ENCODE measurements around the gene SPATA6L. TPM values are rescaled to one million over a fixed set of nuclear protein-coding genes. Genes with fewer than 3 reads are reported as not detected.

SPATA6L gene
- total RNA-seq, 1 donor from 2014 or later: 1.3 TPM

DNA sequence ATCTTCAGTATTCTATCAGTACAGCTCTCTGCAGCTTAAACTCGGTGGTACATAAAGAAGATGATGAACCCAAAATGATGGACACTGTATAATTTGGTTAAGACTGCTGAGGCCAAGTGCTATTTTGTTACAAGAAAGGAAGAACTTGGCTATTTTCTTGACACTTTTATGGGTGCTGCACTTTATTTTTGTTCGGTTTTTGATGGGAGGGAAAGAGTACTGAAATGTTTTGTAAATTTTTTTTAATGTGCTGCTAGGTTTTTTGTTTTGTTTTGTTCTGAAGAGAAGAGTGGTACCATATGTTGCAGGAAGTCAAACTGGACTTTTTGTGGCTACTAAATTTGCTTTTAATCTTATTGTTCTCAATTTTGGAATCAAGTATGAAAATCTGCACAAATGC, 39.7 kb upstream of the SPATA6L start:
- TF ChIP-seq, protein P1, sequence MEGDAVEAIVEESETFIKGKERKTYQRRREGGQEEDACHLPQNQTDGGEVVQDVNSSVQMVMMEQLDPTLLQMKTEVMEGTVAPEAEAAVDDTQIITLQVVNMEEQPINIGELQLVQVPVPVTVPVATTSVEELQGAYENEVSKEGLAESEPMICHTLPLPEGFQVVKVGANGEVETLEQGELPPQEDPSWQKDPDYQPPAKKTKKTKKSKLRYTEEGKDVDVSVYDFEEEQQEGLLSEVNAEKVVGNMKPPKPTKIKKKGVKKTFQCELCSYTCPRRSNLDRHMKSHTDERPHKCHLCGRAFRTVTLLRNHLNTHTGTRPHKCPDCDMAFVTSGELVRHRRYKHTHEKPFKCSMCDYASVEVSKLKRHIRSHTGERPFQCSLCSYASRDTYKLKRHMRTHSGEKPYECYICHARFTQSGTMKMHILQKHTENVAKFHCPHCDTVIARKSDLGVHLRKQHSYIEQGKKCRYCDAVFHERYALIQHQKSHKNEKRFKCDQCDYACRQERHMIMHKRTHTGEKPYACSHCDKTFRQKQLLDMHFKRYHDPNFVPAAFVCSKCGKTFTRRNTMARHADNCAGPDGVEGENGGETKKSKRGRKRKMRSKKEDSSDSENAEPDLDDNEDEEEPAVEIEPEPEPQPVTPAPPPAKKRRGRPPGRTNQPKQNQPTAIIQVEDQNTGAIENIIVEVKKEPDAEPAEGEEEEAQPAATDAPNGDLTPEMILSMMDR (IDR thresholded peaks at IDR 0.05; ENCODE audit: insufficient read depth, low read length, poor library complexity, severe bottlenecking): no peak
- Histone ChIP-seq H3K4me3 (ENCODE audit: low read depth, low read length) (no peak overlapping the region), H3K27me3 (ENCODE audit: control insufficient read depth, insufficient read depth, low read length) (no peaks in the 10 kb centered on the region), H3K36me3 (ENCODE audit: control insufficient read depth, insufficient read depth, low read length) (no peaks in the 10 kb centered on the region)
- DNase-seq (ENCODE audit: low read depth): no peak

- DNase-seq (ENCODE audit: low read depth): no peak
Measured at GRCh38 chr9:4704129-4704528, 37.8 kb upstream of the SPATA6L start.

GRCh38 chr9:4701526-4701925, 35.2 kb upstream of the SPATA6L start:
- H3K4me3 ChIP-seq (ENCODE audit: low read depth, low read length): no peak overlapping the region
- DNase-seq (ENCODE audit: low read depth): no peak
- H3K36me3 ChIP-seq (ENCODE audit: control insufficient read depth, insufficient read depth, low read length): no peaks in the 10 kb centered on the region
- TF ChIP-seq, protein P1 (IDR thresholded peaks at IDR 0.05; ENCODE audit: insufficient read depth, low read length, poor library complexity, severe bottlenecking): no peak
- no peaks in the 10 kb centered on the region for H3K27me3 ChIP-seq (ENCODE audit: control insufficient read depth, insufficient read depth, low read length)

More at GRCh38 chr9:4704129-4704528, 37.8 kb upstream of the SPATA6L start:
- TF ChIP-seq, protein P1 (IDR thresholded peaks at IDR 0.05; ENCODE audit: insufficient read depth, low read length, poor library complexity, severe bottlenecking): no peak
- no peaks in the 10 kb centered on the region for H3K27me3 ChIP-seq (ENCODE audit: control insufficient read depth, insufficient read depth, low read length)
- no peaks in the 10 kb centered on the region for H3K36me3 ChIP-seq (ENCODE audit: control insufficient read depth, insufficient read depth, low read length)
- no peak overlapping the region for H3K4me3 ChIP-seq (ENCODE audit: low read depth, low read length)

DNA sequence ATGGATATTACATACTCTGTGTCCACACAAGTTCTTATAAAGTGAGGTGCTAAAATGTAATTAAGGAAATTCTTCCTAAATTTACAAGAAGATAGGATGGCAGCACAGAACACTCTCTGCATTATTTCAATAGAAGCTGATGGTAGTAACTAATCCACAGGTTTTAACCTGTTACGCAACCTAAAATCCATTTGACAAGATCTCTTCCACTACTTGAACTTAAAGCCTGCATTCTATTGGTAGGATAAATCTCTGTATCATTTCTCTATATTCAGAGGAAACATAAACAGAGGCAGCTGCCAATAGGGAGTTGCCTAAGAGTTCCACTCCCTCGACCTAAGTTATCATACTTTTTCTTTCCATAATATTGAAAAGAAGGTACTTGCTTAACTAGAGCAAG, 34.7 kb upstream of the SPATA6L start:
- no peak overlapping the region for H3K4me3 ChIP-seq (ENCODE audit: low read depth, low read length)
- DNase-seq (ENCODE audit: low read depth): no peak
- TF ChIP-seq, protein P1 (IDR thresholded peaks at IDR 0.05; ENCODE audit: insufficient read depth, low read length, poor library complexity, severe bottlenecking): no peak
- no peaks in the 10 kb centered on the region for H3K27me3 ChIP-seq (ENCODE audit: control insufficient read depth, insufficient read depth, low read length)
- H3K36me3 ChIP-seq (ENCODE audit: control insufficient read depth, insufficient read depth, low read length): no peaks in the 10 kb centered on the region

DNA sequence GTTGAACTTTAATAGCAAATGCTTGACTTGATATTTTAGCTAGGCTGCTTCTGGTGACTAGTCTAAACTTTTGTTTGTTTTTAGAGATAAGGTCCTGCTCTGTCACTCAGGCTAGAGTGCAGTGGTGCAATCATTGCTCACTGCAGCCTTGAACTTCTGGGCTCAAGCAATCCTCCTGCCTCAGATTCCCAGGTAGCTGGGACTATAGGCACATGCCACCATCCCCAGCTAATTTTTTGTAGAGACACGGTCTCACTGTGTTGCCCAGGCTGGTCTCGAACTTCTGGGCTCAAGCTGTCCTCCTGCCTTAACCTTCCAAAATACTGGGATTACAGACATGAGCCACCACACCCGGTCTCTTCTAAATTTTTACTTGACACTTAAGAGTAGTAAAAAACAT, 33.8 kb upstream of the SPATA6L start:
- H3K27me3 ChIP-seq (ENCODE audit: control insufficient read depth, insufficient read depth, low read length): no peaks in the 10 kb centered on the region
- DNase-seq (ENCODE audit: low read depth): no peak
- H3K36me3 ChIP-seq (ENCODE audit: control insufficient read depth, insufficient read depth, low read length): no peaks in the 10 kb centered on the region
- no peak overlapping the region for H3K4me3 ChIP-seq (ENCODE audit: low read depth, low read length)
- TF ChIP-seq, protein P1 (IDR thresholded peaks at IDR 0.05; ENCODE audit: insufficient read depth, low read length, poor library complexity, severe bottlenecking): no peak

DNA sequence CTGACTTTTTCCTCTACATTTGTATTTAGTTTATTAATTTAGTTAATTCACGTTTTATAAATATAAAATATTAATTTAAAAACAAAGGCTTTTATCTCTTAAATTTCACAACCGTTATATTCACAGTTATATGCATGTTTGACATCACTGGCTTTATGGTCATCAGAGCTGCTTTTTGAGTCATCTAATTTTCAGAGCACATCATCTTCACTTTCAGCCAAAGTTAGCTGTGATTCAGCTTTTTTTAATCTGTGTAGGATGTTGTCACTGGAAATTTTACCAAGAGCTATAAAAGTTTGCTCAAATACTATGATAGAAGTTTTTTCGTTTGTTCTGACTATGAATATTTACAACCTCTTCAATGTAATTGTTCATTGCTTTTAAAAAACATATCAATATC, 25.5 kb upstream of the SPATA6L start:
- no peak overlapping the region for H3K4me3 ChIP-seq (ENCODE audit: low read depth, low read length)
- TF ChIP-seq, protein P1 (IDR thresholded peaks at IDR 0.05; ENCODE audit: insufficient read depth, low read length, poor library complexity, severe bottlenecking): no peak
- no peak for DNase-seq (ENCODE audit: low read depth)
- no peaks in the 10 kb centered on the region for H3K36me3 ChIP-seq (ENCODE audit: control insufficient read depth, insufficient read depth, low read length)
- H3K27me3 ChIP-seq (ENCODE audit: control insufficient read depth, insufficient read depth, low read length): no peaks in the 10 kb centered on the region

Data from kidney epithelial cell (primary cell).